Suprapubic skin (tissue), 4 donors: ENCODE data around the gene KSR1. TPM values are rescaled to one million over a fixed set of nuclear protein-coding genes. Genes with fewer than 3 reads are reported as not detected.

ENCODE experiments used
- DNase-seq, 2 donors: peaks; one replicate each; pipeline ENCODE4 v3.0.0-alpha.2; 2019; ENCODE audit warnings: low spot score in 2 of 2
- H3K27ac ChIP-seq: fragments of 200-600 bp; sonication (generic); one replicate; pipeline ENCODE4 v1.5.1; 2019
- H3K27me3 ChIP-seq: fragments of 200-600 bp; sonication (generic); one replicate; pipeline ENCODE4 v1.5.1; 2019
- H3K36me3 ChIP-seq: fragments of 200-600 bp; sonication (generic); one replicate; pipeline ENCODE4 v1.5.1; 2019
- H3K4me1 ChIP-seq: fragments of 200-600 bp; sonication (generic); one replicate; pipeline ENCODE4 v1.5.1; 2019
- H3K4me3 ChIP-seq: fragments of 200-600 bp; sonication (generic); one replicate; pipeline ENCODE4 v1.5.1; 2019; ENCODE audit warnings: mild to moderate bottlenecking
- H3K9me3 ChIP-seq: fragments of 200-600 bp; sonication (generic); one replicate; pipeline ENCODE4 v1.5.1; 2019
- EP300 ChIP-seq: sonication (generic); formaldehyde crosslinking; IDR thresholded peaks from one replicate; pipeline ENCODE4 v1.6.1; 2017; ENCODE audit warnings: antibody characterized with exemption
- POLR2A ChIP-seq, 2 donors: fragments of 450-650 bp; IDR thresholded peaks; one replicate each; pipeline ENCODE4 v1.6.1; 2017; ENCODE audit warnings: antibody characterized with exemption in 2 of 2, mild to moderate bottlenecking in 2 of 2, moderate library complexity in 2 of 2
- POLR2AphosphoS5 ChIP-seq, 3 donors: sonication (generic); formaldehyde crosslinking; IDR thresholded peaks; one replicate each; pipeline ENCODE4 v1.6.1; 2017; ENCODE audit warnings: antibody characterized with exemption in 3 of 3
- WGBS: methylation state at CpG from one replicate; pipeline ENCODE4 v1.1.5; 2018; 5-methylcytosine and 5-hydroxymethylcytosine counted together
- total RNA-seq, 4 donors: library from RNA; depleted of rRNA; stranded (reverse); fragments of >200 nt; gene quantifications; one replicate each; pipeline ENCODE4 v1.1.0, GENCODE V29; 2016
- TF ChIP-seq, protein P1 (sequence below), 2 donors: fragments of 200-600 bp in 1 of 2; fragments of 450-650 bp in 1 of 2; sonication (generic) in 1 of 2; IDR thresholded peaks; one replicate each; pipeline ENCODE4 v1.5.1; 2016 to 2019; ENCODE audit warnings: antibody characterized with exemption in 2 of 2, mild to moderate bottlenecking in 1 of 2, moderate library complexity in 1 of 2

The KSR1 gene
- total RNA-seq, 4 donors from 2014 or later = 38.1 to 54.0 (median 49.5) TPM

DNA sequence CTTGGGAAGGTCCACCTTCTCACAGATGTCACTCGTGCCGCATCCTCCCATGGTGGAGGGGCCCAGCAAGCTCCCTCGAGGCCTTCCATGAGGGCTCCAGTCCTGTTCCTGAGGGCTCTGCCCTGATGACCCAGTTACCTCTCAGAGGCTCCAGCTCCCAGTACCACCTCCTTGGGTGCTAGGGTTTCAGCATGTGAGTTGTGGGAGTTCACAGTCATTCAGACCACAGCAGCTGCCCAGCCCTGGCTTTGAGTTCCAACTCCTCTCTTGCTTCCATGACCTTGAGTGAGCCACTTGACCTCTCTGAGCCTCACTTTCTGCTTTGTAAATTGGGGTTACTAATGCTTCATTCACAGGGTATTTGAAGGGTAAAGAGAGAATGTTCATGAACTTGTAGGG, 137.6 kb downstream of the KSR1 start:
- Histone ChIP-seq H3K4me3 (no peak overlapping the region), H3K27me3 (no peaks in the 10 kb centered on the region), H3K27ac (no peak overlapping the region), H3K36me3 (peaks cover 70% of the 10 kb centered on the region), H3K4me1 (no peaks in the 10 kb centered on the region), H3K9me3 (no peaks in the 10 kb centered on the region)
- 100% methylated on average over 2 of the region's 3 CpGs for WGBS
- TF ChIP-seq POLR2AphosphoS5 (IDR thresholded peaks at IDR 0.05) (no peak), POLR2A (IDR thresholded peaks at IDR 0.05) (no peak), EP300 (no peak)
- TF ChIP-seq, protein P1, sequence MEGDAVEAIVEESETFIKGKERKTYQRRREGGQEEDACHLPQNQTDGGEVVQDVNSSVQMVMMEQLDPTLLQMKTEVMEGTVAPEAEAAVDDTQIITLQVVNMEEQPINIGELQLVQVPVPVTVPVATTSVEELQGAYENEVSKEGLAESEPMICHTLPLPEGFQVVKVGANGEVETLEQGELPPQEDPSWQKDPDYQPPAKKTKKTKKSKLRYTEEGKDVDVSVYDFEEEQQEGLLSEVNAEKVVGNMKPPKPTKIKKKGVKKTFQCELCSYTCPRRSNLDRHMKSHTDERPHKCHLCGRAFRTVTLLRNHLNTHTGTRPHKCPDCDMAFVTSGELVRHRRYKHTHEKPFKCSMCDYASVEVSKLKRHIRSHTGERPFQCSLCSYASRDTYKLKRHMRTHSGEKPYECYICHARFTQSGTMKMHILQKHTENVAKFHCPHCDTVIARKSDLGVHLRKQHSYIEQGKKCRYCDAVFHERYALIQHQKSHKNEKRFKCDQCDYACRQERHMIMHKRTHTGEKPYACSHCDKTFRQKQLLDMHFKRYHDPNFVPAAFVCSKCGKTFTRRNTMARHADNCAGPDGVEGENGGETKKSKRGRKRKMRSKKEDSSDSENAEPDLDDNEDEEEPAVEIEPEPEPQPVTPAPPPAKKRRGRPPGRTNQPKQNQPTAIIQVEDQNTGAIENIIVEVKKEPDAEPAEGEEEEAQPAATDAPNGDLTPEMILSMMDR (IDR thresholded peaks at IDR 0.05) = no peak
- no peak for DNase-seq

DNA sequence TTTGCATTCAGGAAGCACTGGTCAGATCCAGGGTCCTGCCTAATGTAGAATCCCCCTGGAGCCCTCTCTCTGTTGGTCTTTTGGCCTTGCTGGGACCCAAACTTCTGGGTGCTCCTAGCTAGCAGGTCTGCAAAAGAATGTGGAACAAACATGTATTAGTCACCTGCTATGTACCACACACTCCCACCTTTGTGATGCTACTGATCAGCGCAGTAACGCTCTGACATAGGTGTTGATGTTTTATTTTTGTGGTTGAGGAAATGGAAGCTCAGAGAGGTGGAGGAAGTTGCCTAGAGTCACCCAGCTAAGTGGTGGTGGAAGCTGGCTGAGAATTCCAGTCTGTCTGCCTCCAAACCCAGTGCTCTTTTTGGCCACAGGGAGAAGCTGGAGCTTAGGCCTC, 139.0 kb downstream of the KSR1 start:
- 94% methylated on average over 2 of the region's 2 CpGs for WGBS
- H3K9me3 ChIP-seq = no peaks in the 10 kb centered on the region
- no peak for DNase-seq
- no peaks in the 10 kb centered on the region for H3K27me3 ChIP-seq
- no peak for TF ChIP-seq EP300
- TF ChIP-seq POLR2AphosphoS5 (IDR thresholded peaks at IDR 0.05) = no peak
- TF ChIP-seq, protein P1 (IDR thresholded peaks at IDR 0.05) = no peak
- TF ChIP-seq POLR2A (IDR thresholded peaks at IDR 0.05) = no peak
- peaks cover 65% of the 10 kb centered on the region for H3K36me3 ChIP-seq
- no peaks in the 10 kb centered on the region for H3K4me1 ChIP-seq
- no peak overlapping the region for H3K27ac ChIP-seq
- no peak overlapping the region for H3K4me3 ChIP-seq

DNA sequence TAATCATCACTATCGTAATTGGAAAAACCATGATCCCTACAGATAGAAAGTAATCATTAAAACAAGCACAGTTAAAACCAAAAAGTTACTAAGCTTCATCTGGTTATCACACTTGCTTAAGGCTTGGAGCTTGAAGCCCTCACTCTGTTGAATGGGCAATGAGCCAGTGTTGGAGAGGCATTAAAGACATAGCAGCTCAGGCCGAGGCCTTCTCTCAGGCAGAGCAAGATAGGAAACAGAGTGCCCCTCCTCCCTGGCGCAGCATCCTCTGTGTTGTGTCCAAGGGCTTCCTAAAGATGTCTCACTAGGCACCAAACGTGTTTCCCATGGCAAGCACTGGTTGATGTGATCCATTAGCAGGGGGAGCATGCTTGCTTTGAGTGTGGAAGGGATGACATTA, 139.8 kb downstream of the KSR1 start:
- Histone ChIP-seq H3K4me1 (no peaks in the 10 kb centered on the region), H3K27me3 (no peaks in the 10 kb centered on the region), H3K36me3 (peaks cover 65% of the 10 kb centered on the region), H3K27ac (no peak overlapping the region), H3K4me3 (no peak overlapping the region), H3K9me3 (no peaks in the 10 kb centered on the region)
- no peak for DNase-seq
- 61% methylated on average over 4 of the region's 4 CpGs for WGBS
- TF ChIP-seq EP300 = no peak
- no peak for TF ChIP-seq POLR2AphosphoS5 (IDR thresholded peaks at IDR 0.05)
- TF ChIP-seq POLR2A (IDR thresholded peaks at IDR 0.05) = no peak
- TF ChIP-seq, protein P1 (IDR thresholded peaks at IDR 0.05) = no peak

- DNase-seq = no peak
- 61% methylated on average over 6 of the region's 9 CpGs for WGBS
- Histone ChIP-seq H3K36me3 (peaks cover 64% of the 10 kb centered on the region), H3K9me3 (no peaks in the 10 kb centered on the region), H3K4me3 (no peak overlapping the region), H3K27ac (no peak overlapping the region), H3K4me1 (peaks cover 5% of the 10 kb centered on the region), H3K27me3 (no peaks in the 10 kb centered on the region)
- TF ChIP-seq POLR2AphosphoS5 (IDR thresholded peaks at IDR 0.05) (no peak), POLR2A (IDR thresholded peaks at IDR 0.05) (no peak)
- TF ChIP-seq, protein P1 (IDR thresholded peaks at IDR 0.05) = no peak
Observed at GRCh38 chr17:27596566-27597187, 140.4 kb downstream of the KSR1 start.

DNA sequence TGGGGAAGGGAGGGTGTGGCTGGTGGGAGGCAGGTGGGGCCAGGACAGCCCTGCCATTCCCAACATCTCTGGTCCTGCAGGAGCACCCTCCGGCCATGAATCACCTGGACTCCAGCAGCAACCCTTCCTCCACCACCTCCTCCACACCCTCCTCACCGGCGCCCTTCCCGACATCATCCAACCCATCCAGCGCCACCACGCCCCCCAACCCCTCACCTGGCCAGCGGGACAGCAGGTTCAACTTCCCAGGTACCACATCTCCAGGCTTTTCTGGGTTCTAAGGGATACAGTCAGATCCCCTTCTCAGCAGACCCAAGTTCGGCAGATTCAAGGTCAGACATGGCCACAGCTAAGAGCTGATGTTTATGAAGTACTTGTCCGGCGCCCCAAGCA, 140.9 kb downstream of the KSR1 start:
- WGBS = 93% methylated on average over 8 of the region's 10 CpGs

More for the DNA sequence above, 140.9 kb downstream of the KSR1 start:
- H3K36me3 ChIP-seq = peaks cover 59% of the 10 kb centered on the region
- H3K27ac ChIP-seq = no peak overlapping the region
- no peaks in the 10 kb centered on the region for H3K27me3 ChIP-seq
- no peak for DNase-seq
- H3K4me3 ChIP-seq = no peak overlapping the region
- TF ChIP-seq, protein P1 (IDR thresholded peaks at IDR 0.05) = no peak
- H3K4me1 ChIP-seq = peaks cover 9% of the 10 kb centered on the region
- H3K9me3 ChIP-seq = no peaks in the 10 kb centered on the region
